Activated B cell treated with CpG ODN at 0.5 μM for 24 hours (primary cell): Measurements from ENCODE around the gene RRN3. TPM values are rescaled to one million over a fixed set of nuclear protein-coding genes. Genes with fewer than 3 reads are reported as not detected.
"Not testable (repeated sequence)": the region's sequence is repeated elsewhere in the genome, so short reads cannot be mapped to it uniquely, and the experiment has no call there.

ENCODE experiments used
- ATAC-seq: fragments of 200-7000 bp; cut with Tn5 transposase; one replicate; pipeline ENCODE4 v1.10.0; 2021; ENCODE audit warnings: low read depth, mild to moderate bottlenecking, moderate library complexity
- CTCF ChIA-PET: fragments of 350-600 bp; sonication (Branson Sonifier 250); formaldehyde crosslinking; loops from one replicate; lab custom pipeline; 2021; ENCODE audit warnings: antibody characterized with exemption; lab: Charles Lee
- POLR2A ChIA-PET: fragments of 350-600 bp; sonication (Branson Sonifier 250); formaldehyde crosslinking; loops from one replicate; lab custom pipeline; 2021; ENCODE audit warnings: antibody characterized with exemption; lab: Charles Lee
- DNase-seq: peaks from one replicate; pipeline ENCODE4 v3.0.0; 2022
- H3K27ac Mint-ChIP-seq: one replicate; pipeline ENCODE4 v1.8.0; 2020; ENCODE audit warnings: mixed read lengths
- H3K27me3 Mint-ChIP-seq: one replicate; pipeline ENCODE4 v1.8.0; 2021; ENCODE audit warnings: mixed read lengths
- H3K36me3 Mint-ChIP-seq: one replicate; pipeline ENCODE4 v1.8.0; 2021; ENCODE audit warnings: low read depth, mixed read lengths
- H3K4me1 Mint-ChIP-seq: one replicate; pipeline ENCODE4 v1.8.0; 2021; ENCODE audit warnings: mixed read lengths
- H3K4me3 Mint-ChIP-seq: one replicate; pipeline ENCODE4 v1.8.0; 2020; ENCODE audit warnings: mild to moderate bottlenecking, mixed read lengths
- H3K9me3 Mint-ChIP-seq: one replicate; pipeline ENCODE4 v1.8.0; 2020; ENCODE audit warnings: mixed read lengths
- intact Hi-C: fragments of 100-400 bp; cut with micrococcal nuclease; formaldehyde crosslinking; loops from one replicate; pipeline ENCODE4 v1.15.1; 2024
- total RNA-seq: library from RNA; stranded (reverse); gene quantifications from 2 replicates; pipeline ENCODE4 v1.2.3, GENCODE V29; 2022

RRN3 gene
- total RNA-seq, 1 donor from 2014 or later = 35.8 TPM

DNA sequence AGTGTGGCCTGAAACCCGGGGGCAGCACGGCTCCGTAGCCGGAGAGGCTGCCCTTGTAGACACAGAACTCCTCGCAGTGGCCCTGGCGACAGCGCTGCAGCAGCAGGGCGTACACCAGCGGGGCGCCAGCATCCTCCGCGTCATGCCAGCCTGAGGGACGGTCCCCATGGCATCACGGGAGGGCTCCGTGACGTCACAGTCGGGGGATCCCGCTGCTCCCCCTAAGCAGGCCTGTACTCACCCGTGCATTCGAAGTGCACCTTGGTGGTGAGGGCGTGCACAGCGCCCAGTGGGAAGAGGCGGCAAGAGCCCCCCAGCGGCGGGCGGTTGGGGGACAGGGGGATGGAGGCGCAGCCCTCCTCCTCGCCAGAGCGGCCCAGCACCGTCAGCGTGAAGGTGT is 39.5 kb upstream of the RRN3 start:
- H3K4me1 Mint-ChIP-seq, H3K36me3 Mint-ChIP-seq, H3K27ac Mint-ChIP-seq, H3K9me3 Mint-ChIP-seq, DNase-seq, H3K4me3 Mint-ChIP-seq, H3K27me3 Mint-ChIP-seq, intact Hi-C loops, ATAC-seq, POLR2A ChIA-PET, CTCF ChIA-PET: not testable (repeated sequence)

DNA sequence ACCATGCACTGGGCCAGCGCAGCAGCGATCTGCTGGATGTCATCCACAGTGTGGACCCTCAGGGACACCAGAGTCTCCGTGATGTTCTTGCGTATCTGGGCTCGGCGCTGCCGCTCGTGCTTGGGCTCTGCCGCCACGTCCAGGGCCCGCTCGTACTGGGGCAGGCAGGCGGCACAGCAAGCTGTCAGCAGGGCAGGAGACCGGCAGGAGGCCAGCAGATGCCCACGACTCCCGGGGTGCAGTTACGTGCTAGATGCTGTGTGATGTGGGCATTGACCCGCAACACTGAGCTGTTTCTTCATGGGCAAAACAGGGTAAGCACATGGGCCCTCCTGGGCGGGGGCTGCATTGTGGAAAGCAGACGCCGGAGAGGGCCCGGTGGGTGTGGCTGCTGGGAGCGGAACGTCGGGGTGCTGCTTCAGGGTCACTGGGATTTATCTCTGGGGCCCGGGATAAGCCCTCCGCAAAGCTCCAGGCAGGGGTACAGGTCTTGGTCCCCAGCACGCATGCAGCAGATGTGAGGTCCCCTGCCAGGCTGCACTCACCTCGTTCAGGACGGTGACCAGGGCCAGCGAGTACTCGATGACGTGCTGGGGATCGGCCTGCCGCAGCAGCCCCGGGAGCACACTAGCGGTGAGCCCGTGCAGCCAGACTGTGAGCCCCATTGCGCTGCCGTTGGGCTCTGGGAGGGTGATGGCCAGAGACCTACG is 38.8 kb upstream of the RRN3 start:
- H3K4me3 Mint-ChIP-seq, CTCF ChIA-PET, H3K27ac Mint-ChIP-seq, H3K36me3 Mint-ChIP-seq, H3K9me3 Mint-ChIP-seq, DNase-seq, H3K27me3 Mint-ChIP-seq, intact Hi-C loops, ATAC-seq, H3K4me1 Mint-ChIP-seq, POLR2A ChIA-PET: not testable (repeated sequence)

DNA sequence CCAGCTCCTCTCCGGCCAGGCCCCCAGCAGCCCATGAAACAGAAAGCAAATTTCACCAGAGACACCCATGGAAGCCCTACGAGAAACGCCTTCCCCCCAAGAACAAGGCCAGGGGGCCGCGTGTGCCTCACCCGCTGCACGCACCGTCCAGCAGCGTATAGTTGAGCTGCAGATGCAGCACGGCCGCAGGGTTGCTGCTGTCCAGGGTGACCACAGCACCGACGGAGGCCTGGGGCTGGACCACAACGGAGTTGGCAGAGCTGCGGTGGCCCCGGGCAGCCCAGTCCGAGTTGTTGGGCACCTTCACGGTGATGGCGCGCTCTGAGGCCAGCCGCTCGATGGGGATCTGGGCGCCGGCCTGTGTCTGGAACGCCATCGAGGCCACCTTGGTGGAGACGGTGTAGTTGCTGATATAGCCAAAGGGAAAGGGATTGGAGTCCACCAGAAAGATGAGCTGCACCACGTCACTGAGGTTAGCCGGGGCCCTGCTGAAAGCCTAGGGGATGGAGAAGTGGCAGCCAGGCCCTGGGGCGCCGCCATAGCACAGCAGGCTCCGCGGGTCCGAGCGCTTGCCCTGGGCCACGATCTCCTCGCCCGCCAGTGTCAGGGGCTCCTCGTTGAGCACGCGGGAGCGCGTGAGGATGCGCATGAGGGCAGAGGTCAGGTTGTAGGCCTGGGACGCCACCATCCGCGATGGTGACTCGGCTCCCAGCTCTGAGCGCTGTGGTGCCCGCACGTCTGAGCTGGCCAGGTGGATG is 37.0 kb upstream of the RRN3 start:
- H3K4me1 Mint-ChIP-seq, H3K36me3 Mint-ChIP-seq, POLR2A ChIA-PET, intact Hi-C loops, DNase-seq, CTCF ChIA-PET, H3K27ac Mint-ChIP-seq, H3K27me3 Mint-ChIP-seq, H3K4me3 Mint-ChIP-seq, ATAC-seq, H3K9me3 Mint-ChIP-seq: not testable (repeated sequence)

DNA sequence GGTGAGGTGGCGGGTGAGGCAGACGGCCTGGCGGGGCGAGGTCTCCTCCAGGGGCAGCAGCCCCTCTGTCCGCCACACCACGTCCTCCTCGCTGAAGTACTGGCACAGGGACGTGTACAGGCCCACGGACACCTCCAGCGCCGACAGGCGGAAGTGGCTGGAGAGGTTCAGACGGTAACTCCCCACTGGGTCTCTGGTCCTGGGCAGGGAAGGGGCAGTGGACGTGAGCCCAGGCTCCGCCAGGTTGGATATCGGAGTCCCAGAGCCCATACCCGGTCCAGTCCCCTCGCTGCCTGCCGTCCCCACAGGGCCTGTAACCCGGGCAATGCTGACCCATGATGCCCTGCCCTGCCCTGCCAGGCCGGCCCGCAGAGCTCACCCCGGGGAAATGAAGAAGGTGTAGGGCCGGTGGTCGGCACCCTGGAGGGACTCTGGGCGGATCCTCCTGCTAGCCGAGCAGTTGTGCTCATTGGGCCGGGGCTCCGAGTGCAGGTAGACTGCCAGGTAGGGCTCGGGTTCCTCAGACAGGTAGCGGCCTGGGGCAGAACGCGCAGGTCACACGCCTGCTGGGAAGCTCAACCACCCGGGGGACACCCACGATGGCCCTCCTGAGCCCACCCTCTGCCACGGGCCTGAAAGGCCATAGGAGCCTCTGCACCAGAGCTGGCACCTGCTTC is 36.3 kb upstream of the RRN3 start:
- H3K4me1 Mint-ChIP-seq, H3K36me3 Mint-ChIP-seq, H3K4me3 Mint-ChIP-seq, H3K27ac Mint-ChIP-seq, H3K27me3 Mint-ChIP-seq, H3K9me3 Mint-ChIP-seq, POLR2A ChIA-PET, ATAC-seq, DNase-seq, intact Hi-C loops, CTCF ChIA-PET: not testable (repeated sequence)

- H3K27me3 Mint-ChIP-seq, H3K4me1 Mint-ChIP-seq, ATAC-seq, DNase-seq, H3K4me3 Mint-ChIP-seq, intact Hi-C loops, H3K36me3 Mint-ChIP-seq, H3K9me3 Mint-ChIP-seq, POLR2A ChIA-PET, H3K27ac Mint-ChIP-seq, CTCF ChIA-PET: not testable (repeated sequence)
Observed at GRCh38 chr16:15127641-15128425, 33.8 kb upstream of the RRN3 start.

DNA sequence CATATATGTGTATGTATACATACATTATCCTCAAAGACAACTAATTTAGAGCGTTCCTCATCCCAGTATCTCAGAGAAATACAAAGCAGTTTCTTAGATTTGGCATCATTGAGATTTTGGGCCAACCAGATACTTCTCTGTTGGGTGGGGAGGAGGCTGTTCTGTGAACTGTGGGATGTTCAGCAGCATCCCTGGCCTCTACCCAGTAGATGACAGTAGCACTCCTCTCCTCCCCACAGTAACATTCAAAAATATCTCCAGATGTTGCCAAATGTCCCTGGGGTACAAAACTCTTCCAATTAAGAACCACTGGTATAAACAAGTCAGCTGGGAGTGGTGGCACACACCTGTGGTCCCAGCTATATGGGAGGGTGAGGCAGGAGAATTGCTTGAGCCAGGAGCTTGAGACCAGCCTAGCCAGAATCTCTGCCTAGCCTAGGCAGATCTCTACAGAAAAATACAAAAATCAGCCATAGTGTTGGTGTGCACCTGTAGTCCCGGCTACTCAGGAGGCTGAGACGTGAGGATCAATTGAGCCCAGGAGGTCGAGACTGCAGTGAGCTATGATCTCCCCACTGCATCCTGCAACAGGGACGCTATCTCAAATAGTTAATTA is 6.4 kb upstream of the RRN3 start:
- CTCF ChIA-PET, ATAC-seq, H3K4me1 Mint-ChIP-seq, H3K27me3 Mint-ChIP-seq, H3K9me3 Mint-ChIP-seq, H3K4me3 Mint-ChIP-seq, H3K27ac Mint-ChIP-seq, DNase-seq, POLR2A ChIA-PET, H3K36me3 Mint-ChIP-seq, intact Hi-C loops: not testable (repeated sequence)

DNA sequence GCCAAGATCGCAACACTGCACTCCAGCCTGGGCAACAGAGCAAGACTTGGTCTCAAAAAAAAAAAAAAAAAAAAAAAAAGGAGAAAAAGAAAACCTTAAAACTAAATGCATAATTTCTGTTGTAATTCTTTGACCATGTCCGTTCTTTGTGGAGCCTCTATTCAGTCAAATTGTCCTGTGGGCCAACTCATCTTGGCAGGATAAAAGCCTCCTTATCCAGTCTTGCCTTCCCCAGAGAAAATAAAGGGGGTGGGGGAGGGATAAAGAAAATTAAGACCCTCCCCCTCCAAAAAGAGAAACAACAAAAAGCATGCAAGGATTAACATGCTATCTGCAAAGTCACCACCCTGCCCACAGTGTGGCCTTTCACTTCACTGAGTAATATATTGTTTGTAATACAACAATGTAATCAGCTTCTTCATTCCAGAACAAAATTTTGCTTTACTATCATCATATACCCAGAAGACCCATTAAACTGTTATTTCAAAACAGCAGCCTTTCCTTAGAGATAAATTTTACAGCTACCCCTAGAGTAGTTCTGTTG is 5.4 kb upstream of the RRN3 start:
- POLR2A ChIA-PET, DNase-seq, H3K4me3 Mint-ChIP-seq, H3K27me3 Mint-ChIP-seq, H3K4me1 Mint-ChIP-seq, ATAC-seq, CTCF ChIA-PET, H3K36me3 Mint-ChIP-seq, H3K27ac Mint-ChIP-seq, H3K9me3 Mint-ChIP-seq: not testable (repeated sequence)
- intact Hi-C loops = loop anchor here (10.0 kb wide), 1 partner anchor 465 kb away; the partner anchor contains the start of genes BFAR and PARN

- CTCF ChIA-PET, H3K27me3 Mint-ChIP-seq, H3K27ac Mint-ChIP-seq, POLR2A ChIA-PET, DNase-seq, H3K9me3 Mint-ChIP-seq, H3K4me3 Mint-ChIP-seq, ATAC-seq: not testable (repeated sequence)
- Mint-ChIP-seq H3K36me3 (peaks cover 13% of the 10 kb centered on the region), H3K4me1 (peaks cover 19% of the 10 kb centered on the region)
- intact Hi-C loops = loop anchor here (10.0 kb wide), 1 partner anchor 462 kb away; the partner anchor contains the start of genes BFAR and PARN
Observed at GRCh38 chr16:15096583-15096972, 2.5 kb upstream of the RRN3 start.

- POLR2A ChIA-PET = interaction anchor here (1.3 kb wide), 1 partner anchor 37 kb away, joined by 5 read pairs; no protein-coding TSS in a partner anchor
- peak overlapping the region; percentile 98 for H3K4me3 Mint-ChIP-seq
- H3K36me3 Mint-ChIP-seq = peaks cover 32% of the 10 kb centered on the region
- H3K9me3 Mint-ChIP-seq, DNase-seq, H3K27me3 Mint-ChIP-seq, CTCF ChIA-PET, ATAC-seq: not testable (repeated sequence)
- H3K4me1 Mint-ChIP-seq = peaks cover 19% of the 10 kb centered on the region
- peak overlapping the region; percentile 96 for H3K27ac Mint-ChIP-seq
- intact Hi-C loops = loop anchor here (10.0 kb wide), 1 partner anchor 459 kb away; the partner anchor contains the start of genes BFAR and PARN
Observed at GRCh38 chr16:15093571-15093954, 509 bp downstream of the RRN3 start.

DNA sequence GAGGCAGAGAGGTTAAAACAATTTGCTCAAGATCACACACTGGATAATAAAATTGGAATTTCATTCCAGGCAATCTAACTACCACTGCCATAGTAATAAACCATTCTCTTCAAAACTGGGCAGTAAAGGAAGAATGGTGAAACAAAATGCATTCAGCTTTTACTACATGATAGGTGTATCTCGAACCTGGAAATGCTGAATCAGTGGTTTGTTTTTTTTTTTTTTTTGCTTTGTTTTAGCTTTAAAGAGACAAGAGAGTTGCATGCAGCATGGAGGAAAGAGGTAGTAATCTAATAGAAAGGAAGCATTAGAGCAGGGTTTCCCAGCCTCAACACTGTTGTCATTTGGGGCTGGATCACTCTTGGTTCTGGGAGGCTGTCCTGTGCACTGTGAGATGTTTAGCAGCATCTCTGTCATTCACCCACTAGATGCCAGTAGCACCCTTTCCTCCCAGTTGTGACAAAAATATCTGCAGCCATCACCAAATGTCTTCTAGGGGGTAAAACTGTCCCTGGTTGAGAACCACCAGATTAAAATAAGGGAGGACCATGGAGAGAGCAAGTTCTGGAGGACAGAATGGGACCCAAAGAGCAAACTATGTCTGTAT is 3.3 kb downstream of the RRN3 start:
- ATAC-seq, H3K27me3 Mint-ChIP-seq, H3K9me3 Mint-ChIP-seq, H3K27ac Mint-ChIP-seq, H3K4me3 Mint-ChIP-seq, CTCF ChIA-PET, POLR2A ChIA-PET, DNase-seq: not testable (repeated sequence)
- intact Hi-C loops = loop anchor here (10.0 kb wide), 1 partner anchor 456 kb away; the partner anchor contains the start of genes BFAR and PARN
- Mint-ChIP-seq H3K36me3 (peaks cover 44% of the 10 kb centered on the region), H3K4me1 (peaks cover 19% of the 10 kb centered on the region)
